Activated B cell treated with CpG ODN at 0.5 μM for 24 hours (primary cell): ENCODE data around the gene ULBP3. TPM values are rescaled to one million over a fixed set of nuclear protein-coding genes. Genes with fewer than 3 reads are reported as not detected.

Experiments used
- ATAC-seq: fragments of 200-7000 bp; cut with Tn5 transposase; one replicate; pipeline ENCODE4 v1.10.0; 2021; ENCODE audit warnings: low read depth, mild to moderate bottlenecking, moderate library complexity
- CTCF ChIA-PET: fragments of 350-600 bp; sonication (Branson Sonifier 250); formaldehyde crosslinking; loops from one replicate; lab custom pipeline; 2021; ENCODE audit warnings: antibody characterized with exemption; lab: Charles Lee
- POLR2A ChIA-PET: fragments of 350-600 bp; sonication (Branson Sonifier 250); formaldehyde crosslinking; loops from one replicate; lab custom pipeline; 2021; ENCODE audit warnings: antibody characterized with exemption; lab: Charles Lee
- DNase-seq: peaks from one replicate; pipeline ENCODE4 v3.0.0; 2022
- H3K27ac Mint-ChIP-seq: one replicate; pipeline ENCODE4 v1.8.0; 2020; ENCODE audit warnings: mixed read lengths
- H3K27me3 Mint-ChIP-seq: one replicate; pipeline ENCODE4 v1.8.0; 2021; ENCODE audit warnings: mixed read lengths
- H3K36me3 Mint-ChIP-seq: one replicate; pipeline ENCODE4 v1.8.0; 2021; ENCODE audit warnings: low read depth, mixed read lengths
- H3K4me1 Mint-ChIP-seq: one replicate; pipeline ENCODE4 v1.8.0; 2021; ENCODE audit warnings: mixed read lengths
- H3K4me3 Mint-ChIP-seq: one replicate; pipeline ENCODE4 v1.8.0; 2020; ENCODE audit warnings: mild to moderate bottlenecking, mixed read lengths
- H3K9me3 Mint-ChIP-seq: one replicate; pipeline ENCODE4 v1.8.0; 2020; ENCODE audit warnings: mixed read lengths
- CTCF ChIP-seq: fragments of 200-600 bp; IDR thresholded peaks from one replicate; pipeline ENCODE4 v1.8.0; 2022; ENCODE audit warnings: antibody characterized with exemption, mild to moderate bottlenecking
- intact Hi-C: fragments of 100-400 bp; cut with micrococcal nuclease; formaldehyde crosslinking; loops from one replicate; pipeline ENCODE4 v1.15.1; 2024
- total RNA-seq: library from RNA; stranded (reverse); gene quantifications from 2 replicates; pipeline ENCODE4 v1.2.3, GENCODE V29; 2022

ULBP3 gene
- total RNA-seq, 1 donor from 2014 or later, result 0.80 TPM

- intact Hi-C loops, result no loop called here
- peaks cover 67% of the 10 kb centered on the region for H3K27me3 Mint-ChIP-seq
- TF ChIP-seq CTCF, result no peak
- no peak overlapping the region for H3K27ac Mint-ChIP-seq
- no peak for ATAC-seq
- peaks cover 8% of the 10 kb centered on the region for H3K4me1 Mint-ChIP-seq
- H3K36me3 Mint-ChIP-seq, result no peaks in the 10 kb centered on the region
- CTCF ChIA-PET, result no interaction called here
- H3K9me3 Mint-ChIP-seq, result no peaks in the 10 kb centered on the region
- DNase-seq, result no peak
- peak overlapping the region; percentile 64 for H3K4me3 Mint-ChIP-seq
- POLR2A ChIA-PET, result no interaction called here
These were observed 31.3 kb downstream of the ULBP3 start for GRCh38 chr6:150037526-150038201.

DNA sequence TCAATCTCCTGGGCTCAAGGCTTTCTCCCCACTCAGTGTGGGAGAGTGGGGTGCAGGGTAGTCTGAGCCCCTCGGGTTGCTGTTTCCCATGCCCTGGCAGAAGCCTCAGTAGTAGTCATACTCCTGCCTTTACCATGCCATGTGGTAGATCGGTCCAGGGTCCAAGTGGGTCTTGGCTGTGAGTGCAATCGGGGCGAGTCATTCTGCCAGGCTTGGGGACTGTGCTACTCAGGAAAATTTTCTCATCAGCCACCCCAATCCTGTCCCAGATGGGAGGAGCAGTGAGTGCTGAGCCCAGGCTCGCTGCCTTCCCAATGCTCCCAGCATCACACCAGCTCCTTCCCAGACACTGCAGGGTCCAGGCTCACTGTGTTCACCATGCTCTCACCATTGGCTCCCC lies 32.8 kb downstream of the ULBP3 start:
- CTCF ChIA-PET, result interaction anchor here (1.5 kb wide), 1 partner anchor 19 kb away, joined by 5 read pairs; no protein-coding TSS in a partner anchor
- ATAC-seq (no peak), DNase-seq (no peak)
- Mint-ChIP-seq H3K4me1 (peaks cover 8% of the 10 kb centered on the region), H3K27ac (no peak overlapping the region), H3K27me3 (peaks cover 58% of the 10 kb centered on the region), H3K36me3 (no peaks in the 10 kb centered on the region), H3K9me3 (no peaks in the 10 kb centered on the region), H3K4me3 (no peak overlapping the region)
- no peak for TF ChIP-seq CTCF
- POLR2A ChIA-PET, result no interaction called here
- intact Hi-C loops, result no loop called here

DNA sequence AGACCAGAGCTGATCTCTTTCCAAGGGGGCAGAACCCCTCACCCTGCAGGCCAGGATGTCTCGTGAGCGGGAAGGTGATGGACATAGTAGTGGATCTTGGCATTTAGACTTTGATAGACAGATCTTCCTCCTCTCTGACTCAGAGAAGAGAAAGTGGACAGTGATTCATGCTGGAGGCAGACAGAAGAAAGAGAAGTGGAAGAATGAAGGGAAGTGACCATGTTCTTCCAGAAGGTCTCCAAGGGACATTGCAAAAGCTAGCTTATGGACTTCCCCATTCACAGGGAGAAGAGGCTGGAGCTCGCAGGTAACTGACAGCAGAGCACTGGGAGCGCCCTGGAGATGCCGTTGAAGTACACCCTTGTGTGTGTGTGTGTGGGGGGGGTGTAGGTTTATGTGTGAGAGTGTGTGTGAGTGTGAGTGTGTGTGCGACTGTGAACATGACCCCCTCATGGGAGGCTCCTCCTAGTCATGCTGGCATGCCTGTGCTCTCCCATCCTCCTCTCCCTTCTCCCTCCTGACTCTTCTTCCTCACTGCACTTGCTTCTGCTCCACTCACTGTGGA lies 35.6 kb downstream of the ULBP3 start:
- ATAC-seq, result no peak
- Mint-ChIP-seq H3K27me3 (peaks cover 33% of the 10 kb centered on the region), H3K4me3 (no peak overlapping the region), H3K36me3 (no peaks in the 10 kb centered on the region), H3K4me1 (peaks cover 33% of the 10 kb centered on the region), H3K9me3 (no peaks in the 10 kb centered on the region), H3K27ac (no peak overlapping the region)
- no peak for TF ChIP-seq CTCF
- DNase-seq, result no peak
- ChIA-PET POLR2A (interaction anchor here (0.7 kb wide), 1 partner anchor 54 kb away, joined by 3 read pairs; no protein-coding TSS in a partner anchor), CTCF (interaction anchor here (0.9 kb wide), 1 partner anchor 16 kb away, joined by 4 read pairs; no protein-coding TSS in a partner anchor)
- intact Hi-C loops, result no loop called here

GRCh38 chr6:150032598-150032997 lies 36.3 kb downstream of the ULBP3 start:
- intact Hi-C loops, result no loop called here
- peaks cover 33% of the 10 kb centered on the region for H3K27me3 Mint-ChIP-seq
- no peak for TF ChIP-seq CTCF
- H3K27ac Mint-ChIP-seq, result no peak overlapping the region
- CTCF ChIA-PET, result no interaction called here
- ATAC-seq, result no peak
- H3K9me3 Mint-ChIP-seq, result no peaks in the 10 kb centered on the region
- H3K4me1 Mint-ChIP-seq, result peaks cover 36% of the 10 kb centered on the region
- no peak for DNase-seq
- H3K36me3 Mint-ChIP-seq, result no peaks in the 10 kb centered on the region
- H3K4me3 Mint-ChIP-seq, result no peak overlapping the region
- POLR2A ChIA-PET, result no interaction called here

DNA sequence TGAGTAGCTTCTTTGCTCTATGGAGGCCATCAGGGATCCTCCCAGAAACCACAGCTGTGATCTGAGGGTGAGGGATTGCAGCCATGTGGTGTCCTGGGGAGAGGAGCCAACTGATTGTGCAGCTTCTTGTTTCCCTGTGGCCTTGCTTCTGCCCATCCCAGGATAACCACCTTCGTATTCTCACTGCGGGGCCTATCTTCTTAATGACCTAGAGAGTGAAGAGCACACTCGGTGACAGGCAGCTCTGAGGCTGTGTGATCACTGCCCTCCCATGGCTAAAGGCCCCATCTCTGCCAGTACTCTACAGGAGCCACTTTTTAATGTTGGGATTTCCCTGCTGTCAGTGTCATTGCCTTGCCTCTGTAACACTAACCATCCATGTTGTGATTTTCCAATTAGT lies 38.3 kb downstream of the ULBP3 start:
- POLR2A ChIA-PET, result no interaction called here

More for the DNA sequence above, 38.3 kb downstream of the ULBP3 start:
- no peak overlapping the region for H3K27ac Mint-ChIP-seq
- no peak for TF ChIP-seq CTCF
- H3K27me3 Mint-ChIP-seq, result peaks cover 28% of the 10 kb centered on the region
- no peak for ATAC-seq
- intact Hi-C loops, result no loop called here
- CTCF ChIA-PET, result no interaction called here
- H3K4me3 Mint-ChIP-seq, result no peak overlapping the region
- no peak for DNase-seq
- H3K4me1 Mint-ChIP-seq, result peaks cover 31% of the 10 kb centered on the region
- H3K36me3 Mint-ChIP-seq, result no peaks in the 10 kb centered on the region
- no peaks in the 10 kb centered on the region for H3K9me3 Mint-ChIP-seq
